GM23248 (cell line): Measurements from ENCODE around the gene ARPC4.

Source experiments
- EZH2 ChIP-seq: fragments of 200-600 bp; sonication (generic); IDR thresholded peaks from 2 replicates; pipeline ENCODE4 v1.6.1; 2018; ENCODE audit warnings: antibody characterized with exemption, mild to moderate bottlenecking; ENCODE audit not compliant: insufficient read depth, poor library complexity, severe bottlenecking
- EZH2phosphoT487 ChIP-seq: fragments of 200-600 bp; sonication (generic); IDR thresholded peaks from 2 replicates; pipeline ENCODE4 v1.6.1; 2018; ENCODE audit warnings: antibody characterized with exemption, moderate library complexity, mild to moderate bottlenecking, low read depth; ENCODE audit not compliant: insufficient read depth

DNA sequence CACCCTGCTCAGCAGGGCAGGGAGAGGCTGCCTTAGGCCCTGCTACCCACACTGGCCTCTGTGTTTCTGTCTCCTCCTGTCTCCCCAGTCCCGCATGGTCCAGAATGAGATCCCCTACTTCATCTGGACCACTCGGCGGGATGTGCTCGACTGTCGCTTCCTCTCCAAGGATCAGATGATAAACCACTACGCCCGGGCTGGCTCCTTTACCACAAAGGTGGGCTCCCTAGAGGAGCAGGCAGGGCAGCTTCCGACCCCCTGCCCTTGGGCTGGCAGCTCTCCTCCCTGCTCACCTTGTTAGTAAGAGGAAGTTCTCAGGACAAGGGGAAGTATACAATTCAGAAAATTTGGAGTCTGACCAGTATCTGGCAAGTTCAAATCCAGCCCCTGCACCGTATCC, 23.1 kb downstream of the ARPC4 start:
- no peak for TF ChIP-seq EZH2
- TF ChIP-seq EZH2phosphoT487: no peak
